Esophagus muscularis mucosa (tissue), 4 donors: ENCODE results near the gene FAM240A.

Experiments
- CTCF ChIP-seq, 3 experiments: fragments of 200-600 bp in 2 of 3; fragments of 450-650 bp in 1 of 3; sonication (generic) in 2 of 3; IDR thresholded peaks; one replicate each; pipeline ENCODE4 v1.5.1; 2017 to 2019; ENCODE audit warnings: antibody characterized with exemption in 3 of 3, mild to moderate bottlenecking in 2 of 3, moderate library complexity in 1 of 3
- EP300 ChIP-seq: sonication (generic); formaldehyde crosslinking; IDR thresholded peaks from one replicate; pipeline ENCODE4 v1.6.1; 2017; ENCODE audit warnings: antibody characterized with exemption
- POLR2A ChIP-seq: fragments of 450-650 bp; IDR thresholded peaks from one replicate; pipeline ENCODE4 v1.6.1; 2017; ENCODE audit warnings: antibody characterized with exemption, moderate library complexity, mild to moderate bottlenecking, low read depth
- POLR2AphosphoS5 ChIP-seq, 2 donors: sonication (generic); formaldehyde crosslinking; IDR thresholded peaks; one replicate each; pipeline ENCODE4 v1.6.1; 2017; ENCODE audit warnings: antibody characterized with exemption in 2 of 2

DNA sequence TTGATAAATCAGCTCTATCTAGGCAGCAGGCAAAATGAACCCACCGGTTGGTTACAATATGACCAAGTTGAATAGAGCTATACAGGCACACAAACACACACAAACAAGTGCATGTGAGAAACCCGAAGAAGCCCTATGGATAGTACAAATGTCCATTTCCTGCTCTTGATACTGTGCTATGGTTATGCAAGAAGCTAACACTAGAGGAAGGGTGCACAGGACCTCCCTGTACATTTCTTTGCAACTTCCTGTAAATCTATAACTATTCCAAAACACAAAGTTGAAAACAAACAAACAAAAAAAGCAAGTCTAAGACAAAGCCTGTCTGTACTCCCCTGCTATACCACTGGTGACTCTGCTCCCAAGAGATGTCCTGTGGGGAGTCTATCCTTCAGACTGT lies 8.2 kb upstream of the FAM240A start:
- TF ChIP-seq POLR2A (no peak), CTCF (IDR thresholded peaks at IDR 0.05) (no peak), EP300 (no peak), POLR2AphosphoS5 (IDR thresholded peaks at IDR 0.05) (no peak)
